NCI-H526 treated with DMSO at 0.1 percent for 48 hours (cell line): ENCODE data around the gene MCCC1.

Experiments used
- DNase-seq: peaks from one replicate; lab custom pipeline; 2025; lab: John Stamatoyannopoulos, UW

MCCC1 gene

GRCh38 chr3:182980204-182981037 lies 118.9 kb downstream of the MCCC1 start, which contains the start of gene DCUN1D1:
TSS of gene DCUN1D1 (minus strand) at chr3:182980538. CDS start at chr3:182980489, 49 bp downstream.
- DNase-seq = peak; percentile 71

- DNase-seq = peak; percentile 48
Measured at GRCh38 chr3:182979674-182980191, 119.6 kb downstream of the MCCC1 start.

- peak; percentile 48 for DNase-seq
Measured at GRCh38 chr3:182979103-182979673, 120.1 kb downstream of the MCCC1 start.

- DNase-seq = no peak
Measured at GRCh38 chr3:182978387-182978786, 120.9 kb downstream of the MCCC1 start.

- no peak for DNase-seq
Measured at GRCh38 chr3:182973047-182973446, 126.2 kb downstream of the MCCC1 start.

- DNase-seq = no peak
Measured at GRCh38 chr3:182972387-182972786, 126.9 kb downstream of the MCCC1 start.

- DNase-seq = no peak
Measured at GRCh38 chr3:182971637-182972036, 127.7 kb downstream of the MCCC1 start.

- DNase-seq = no peak
Measured at GRCh38 chr3:182970811-182971418, 128.4 kb downstream of the MCCC1 start.

GRCh38 chr3:182969853-182970252 lies 129.4 kb downstream of the MCCC1 start:
- no peak for DNase-seq

GRCh38 chr3:182969277-182969676 lies 130.0 kb downstream of the MCCC1 start:
- no peak for DNase-seq

- DNase-seq = no peak
Measured at GRCh38 chr3:182967218-182968204, 131.8 kb downstream of the MCCC1 start.

GRCh38 chr3:182965861-182966366 lies 133.4 kb downstream of the MCCC1 start:
- DNase-seq = no peak
